GM15510 (cell line): ENCODE measurements around the gene CRELD1.

Experiments
- POLR2A ChIP-seq: IDR thresholded peaks from 3 replicates; pipeline ENCODE4 v1.6.1; 2011; ENCODE audit warnings: borderline replicate concordance; ENCODE audit not compliant: insufficient read length; ENCODE audit errors: extremely low read depth

CRELD1 gene

DNA sequence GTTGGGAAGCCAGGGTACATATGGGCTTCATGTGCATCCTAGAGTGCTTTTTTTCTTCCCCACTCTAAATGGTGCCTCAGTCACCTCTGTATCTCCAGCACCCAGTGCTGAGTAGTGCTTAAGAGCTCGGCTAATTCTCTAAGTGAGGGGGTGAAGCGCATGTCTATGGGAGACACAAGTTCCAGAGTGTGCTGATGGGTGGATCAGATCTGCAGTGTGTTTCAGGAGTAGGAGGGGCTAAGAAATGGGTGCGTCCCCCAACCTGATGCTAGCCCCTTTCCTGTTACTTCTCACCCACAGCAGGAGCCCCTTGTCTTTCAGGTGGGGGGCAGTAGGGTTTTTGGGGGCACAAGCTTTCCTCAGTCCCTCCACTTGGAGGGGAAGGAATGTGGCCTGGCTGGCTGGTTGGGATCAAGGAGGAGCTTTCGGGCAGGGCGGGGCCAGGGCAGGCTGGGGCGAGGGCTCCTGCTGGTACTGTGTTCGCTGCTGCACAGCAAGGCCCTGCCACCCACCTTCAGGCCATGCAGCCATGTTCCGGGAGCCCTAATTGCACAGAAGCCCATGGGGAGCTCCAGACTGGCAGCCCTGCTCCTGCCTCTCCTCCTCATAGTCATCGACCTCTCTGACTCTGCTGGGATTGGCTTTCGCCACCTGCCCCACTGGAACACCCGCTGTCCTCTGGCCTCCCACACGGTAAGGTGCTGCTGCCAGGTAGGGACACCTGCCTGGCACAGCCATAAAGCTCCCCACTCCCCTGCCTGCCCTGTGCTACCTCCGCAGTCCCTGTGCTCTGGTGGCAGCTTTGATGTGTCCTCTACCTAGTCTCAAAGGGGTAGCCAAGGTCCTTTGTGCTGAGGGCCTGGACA is 31.0 kb upstream of the CRELD1 start, which contains the start of gene IL17RE:
Gene IL17RE, plus strand, starts transcription at position 477 of the 866 bp plus-strand sequence. Its CDS starts 85 bp downstream, at position 562.
- TF ChIP-seq POLR2A, result no peak

DNA sequence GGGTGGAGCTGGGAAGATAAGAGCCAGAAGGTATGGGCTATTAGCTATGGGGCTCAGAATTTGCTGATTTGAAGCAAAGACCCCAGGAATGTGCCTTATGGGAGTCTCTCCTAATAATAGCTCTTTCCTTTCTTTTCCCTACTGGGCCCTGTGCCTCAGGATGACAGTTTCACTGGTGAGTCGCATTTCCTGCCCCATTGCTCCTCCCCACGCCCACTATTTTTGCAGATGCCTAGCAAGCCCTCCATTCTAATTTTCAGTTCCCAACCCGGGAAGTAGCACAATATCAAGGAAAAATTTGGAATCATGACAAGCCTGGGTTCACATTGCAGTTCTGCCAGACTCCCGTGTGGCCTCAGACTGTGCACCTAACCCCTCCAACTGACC is 30.4 kb upstream of the CRELD1 start:
- no peak for TF ChIP-seq POLR2A

DNA sequence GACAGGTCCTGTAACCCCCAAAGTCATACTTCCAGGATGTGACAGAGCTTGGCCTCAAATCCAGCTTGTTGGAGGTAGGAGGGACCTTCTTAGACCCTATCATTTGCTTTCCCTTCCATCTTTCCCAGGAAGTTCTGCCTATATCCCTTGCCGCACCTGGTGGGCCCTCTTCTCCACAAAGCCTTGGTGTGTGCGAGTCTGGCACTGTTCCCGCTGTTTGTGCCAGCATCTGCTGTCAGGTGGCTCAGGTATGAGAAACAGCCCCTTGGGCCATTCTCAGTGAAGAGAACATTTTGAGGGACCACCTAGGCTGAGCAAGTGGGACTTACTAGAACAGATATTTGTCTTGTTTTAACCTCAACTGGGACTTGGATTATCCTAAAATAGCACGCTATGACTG is 29.7 kb upstream of the CRELD1 start:
- TF ChIP-seq POLR2A, result no peak

DNA sequence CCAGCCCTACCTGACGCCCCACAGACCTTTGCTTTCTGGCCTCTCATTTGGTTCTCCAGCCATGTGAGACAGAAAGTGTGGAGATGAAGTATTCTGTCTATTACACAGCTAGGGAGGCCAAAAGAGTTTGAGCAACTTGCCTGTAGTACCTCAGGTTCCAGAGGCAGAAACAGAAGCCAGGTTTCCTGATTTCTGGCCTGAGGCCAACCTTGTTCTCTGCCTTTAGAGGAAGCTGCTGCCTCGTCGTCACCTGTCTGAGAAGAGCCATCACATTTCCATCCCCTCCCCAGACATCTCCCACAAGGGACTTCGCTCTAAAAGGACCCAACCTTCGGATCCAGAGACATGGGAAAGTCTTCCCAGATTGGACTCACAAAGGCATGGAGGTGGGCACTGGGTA is 27.2 kb upstream of the CRELD1 start:
- no peak for TF ChIP-seq POLR2A

DNA sequence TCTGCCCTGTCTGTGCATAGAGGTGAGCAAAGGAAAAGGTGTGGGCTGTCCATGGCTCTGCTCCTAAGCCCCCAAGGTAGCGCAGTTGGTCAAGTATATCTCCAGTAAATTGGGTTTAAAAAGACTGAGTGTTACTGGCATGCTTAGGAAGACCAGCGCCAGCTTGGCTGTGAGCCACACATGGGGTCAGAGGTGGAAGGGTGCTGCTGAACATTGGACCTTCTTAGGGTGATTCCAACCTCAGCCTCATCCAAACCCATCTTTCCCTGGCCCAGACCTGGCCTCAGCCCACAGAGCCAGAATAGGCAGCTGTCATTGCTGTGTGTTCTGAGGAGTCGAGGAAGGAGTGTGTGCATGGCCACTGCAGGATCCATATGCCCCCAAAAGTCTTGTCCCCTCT is 25.3 kb upstream of the CRELD1 start:
- no peak for TF ChIP-seq POLR2A

DNA sequence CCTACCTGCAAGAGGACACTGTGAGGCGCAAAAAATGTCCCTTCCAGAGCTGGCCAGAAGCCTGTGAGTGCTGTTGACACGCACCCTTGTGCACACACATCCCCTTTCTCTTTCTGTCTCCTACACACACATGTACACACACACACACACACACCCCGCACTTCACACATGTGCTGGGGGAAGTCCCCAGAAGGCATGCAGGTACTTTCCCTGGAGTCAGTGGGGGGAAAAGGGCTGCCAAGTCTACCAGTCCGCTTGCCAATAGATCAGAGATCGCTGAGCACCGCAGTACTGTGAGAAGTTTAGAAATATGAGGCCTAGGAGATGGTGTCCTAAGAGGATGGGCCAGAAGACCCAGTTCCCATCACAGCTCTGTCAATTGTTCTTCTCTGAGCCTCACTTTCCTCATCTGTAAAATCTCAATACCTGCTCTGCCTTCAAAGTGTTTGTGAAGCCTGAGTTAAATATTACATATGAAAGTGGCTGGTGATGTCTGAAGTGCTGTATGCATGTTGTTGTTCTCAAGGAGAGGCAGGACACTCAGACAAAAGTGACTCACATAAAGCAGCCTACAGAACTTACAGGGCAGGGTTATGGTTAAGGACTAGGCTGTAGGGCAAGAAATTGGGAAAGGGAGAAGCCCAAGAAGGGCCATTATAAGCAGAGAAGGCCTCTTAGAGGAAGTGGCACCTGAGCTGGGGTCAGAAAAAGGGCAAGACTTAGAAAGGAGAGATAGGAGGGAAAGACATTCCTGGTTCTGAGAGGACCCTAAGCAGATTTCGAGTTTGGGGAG is 24.2 kb upstream of the CRELD1 start:
- TF ChIP-seq POLR2A, result no peak

DNA sequence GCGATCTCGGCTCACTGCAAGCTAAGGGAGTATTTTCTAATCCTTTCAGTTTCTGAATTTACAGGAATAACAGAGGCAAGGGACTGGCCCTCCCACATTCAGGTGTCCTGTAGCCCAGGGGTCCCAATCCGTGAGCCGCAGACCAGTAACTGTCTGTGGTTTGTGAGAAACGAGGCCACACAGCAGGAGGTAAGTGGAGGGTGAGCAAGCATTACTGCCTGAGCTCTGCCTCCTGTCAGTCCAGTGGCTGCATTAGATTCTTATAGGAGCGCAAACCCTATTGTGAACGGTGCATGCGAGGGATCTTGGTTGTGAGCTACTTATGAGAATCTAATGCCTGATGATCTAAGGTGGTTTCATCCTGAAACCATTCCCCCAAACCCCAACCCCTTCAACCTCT is 21.8 kb upstream of the CRELD1 start:
- TF ChIP-seq POLR2A, result no peak

DNA sequence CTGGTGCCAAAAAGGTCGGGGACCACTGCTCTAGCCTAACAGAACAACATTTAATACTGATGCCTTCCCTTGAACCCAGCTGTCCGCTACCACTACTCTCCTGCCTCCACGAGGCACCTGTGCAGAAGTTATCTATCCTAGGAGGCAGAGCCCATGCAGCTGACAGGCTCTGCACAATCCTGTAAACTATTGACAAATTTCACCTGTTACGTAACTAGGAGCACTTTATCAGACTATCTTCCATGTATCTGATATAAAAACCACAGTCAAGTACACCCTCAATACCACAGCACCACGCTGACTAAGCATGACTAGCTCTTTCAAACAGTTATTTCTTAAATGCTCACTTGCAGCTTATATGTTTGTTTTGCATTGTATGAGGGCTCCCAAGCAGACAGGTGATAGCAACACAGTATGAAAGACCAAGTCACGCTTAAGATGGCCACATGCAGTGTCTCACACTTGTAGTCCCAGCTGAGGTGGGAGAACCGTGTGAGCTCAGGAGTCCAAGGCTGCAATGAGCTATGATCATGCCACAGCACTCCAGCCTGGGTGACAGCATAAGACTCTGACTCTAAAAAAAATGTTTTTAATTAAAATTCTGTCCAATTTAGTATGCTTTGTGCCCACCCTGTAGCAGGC is 21.2 kb upstream of the CRELD1 start:
- TF ChIP-seq POLR2A, result no peak

DNA sequence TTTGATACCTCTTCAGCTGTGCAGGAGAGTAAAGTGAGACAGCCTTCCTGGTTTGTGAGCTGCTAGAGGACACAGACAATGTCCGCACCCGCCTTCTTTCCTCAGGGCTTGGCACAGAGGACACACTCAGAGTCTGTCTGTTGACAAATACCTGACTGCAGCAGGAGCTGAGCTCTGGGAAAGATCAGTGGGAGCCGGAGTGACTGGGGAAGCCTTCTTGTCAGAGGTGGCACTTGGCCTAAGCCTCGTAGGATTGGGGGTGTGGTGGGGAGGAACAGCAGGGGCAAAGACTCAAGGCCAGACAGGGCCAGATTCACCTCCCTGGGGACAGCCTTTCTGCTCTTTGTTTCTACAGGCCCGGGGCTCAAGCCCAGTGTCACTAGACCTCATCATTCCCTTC is 20.0 kb upstream of the CRELD1 start:
- TF ChIP-seq POLR2A, result no peak

DNA sequence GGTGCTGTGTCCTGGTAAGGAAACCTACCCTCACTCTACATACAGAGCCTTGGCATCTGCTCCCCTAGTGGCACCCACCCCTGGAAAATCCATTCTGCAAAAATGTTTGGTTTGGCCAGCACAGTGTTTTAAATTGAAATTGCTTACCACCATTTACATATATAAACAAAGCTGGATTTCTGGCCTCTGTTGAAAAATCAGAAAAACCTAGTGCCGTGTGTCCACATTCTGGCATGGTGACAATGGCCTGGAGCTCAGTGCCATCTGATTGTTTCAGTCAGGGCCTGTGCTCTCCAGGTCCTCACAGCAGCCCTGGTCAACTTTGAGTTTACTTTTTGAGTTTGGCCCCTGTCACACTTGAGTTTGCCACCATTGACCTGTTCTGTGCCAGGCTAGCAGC is 19.6 kb upstream of the CRELD1 start:
- TF ChIP-seq POLR2A, result no peak

DNA sequence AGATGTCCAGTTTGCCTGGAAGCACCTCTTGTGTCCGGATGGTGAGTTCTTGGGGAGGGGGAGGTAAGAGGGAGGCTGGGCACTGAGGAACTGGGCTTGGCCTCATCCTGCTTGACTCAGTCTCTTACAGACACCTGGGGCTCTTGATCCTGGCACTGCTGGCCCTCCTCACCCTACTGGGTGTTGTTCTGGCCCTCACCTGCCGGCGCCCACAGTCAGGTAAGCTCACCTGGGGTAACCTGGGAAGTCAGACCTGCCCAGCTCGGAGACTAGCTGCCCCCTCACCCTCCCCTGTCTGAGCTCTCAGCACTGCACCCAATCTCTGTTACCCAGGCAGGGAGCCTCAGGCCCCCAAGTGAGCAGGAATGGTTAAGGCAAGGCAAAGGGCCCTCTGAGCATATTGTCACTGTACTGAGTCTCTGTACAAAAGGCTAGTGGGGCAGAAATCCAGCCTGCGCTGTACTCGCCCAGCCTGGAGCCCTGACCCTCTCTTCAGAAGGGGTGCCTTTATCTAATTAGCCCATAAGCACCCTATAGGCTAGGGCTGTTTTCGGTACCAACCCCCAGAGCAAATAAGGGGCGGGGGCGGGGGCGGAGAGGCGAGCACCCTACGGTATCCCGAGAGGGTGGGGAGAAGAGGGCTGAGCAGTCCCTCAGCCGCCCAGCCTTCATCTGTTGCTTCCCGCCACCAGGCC is 18.9 kb upstream of the CRELD1 start:
- TF ChIP-seq POLR2A, result no peak

DNA sequence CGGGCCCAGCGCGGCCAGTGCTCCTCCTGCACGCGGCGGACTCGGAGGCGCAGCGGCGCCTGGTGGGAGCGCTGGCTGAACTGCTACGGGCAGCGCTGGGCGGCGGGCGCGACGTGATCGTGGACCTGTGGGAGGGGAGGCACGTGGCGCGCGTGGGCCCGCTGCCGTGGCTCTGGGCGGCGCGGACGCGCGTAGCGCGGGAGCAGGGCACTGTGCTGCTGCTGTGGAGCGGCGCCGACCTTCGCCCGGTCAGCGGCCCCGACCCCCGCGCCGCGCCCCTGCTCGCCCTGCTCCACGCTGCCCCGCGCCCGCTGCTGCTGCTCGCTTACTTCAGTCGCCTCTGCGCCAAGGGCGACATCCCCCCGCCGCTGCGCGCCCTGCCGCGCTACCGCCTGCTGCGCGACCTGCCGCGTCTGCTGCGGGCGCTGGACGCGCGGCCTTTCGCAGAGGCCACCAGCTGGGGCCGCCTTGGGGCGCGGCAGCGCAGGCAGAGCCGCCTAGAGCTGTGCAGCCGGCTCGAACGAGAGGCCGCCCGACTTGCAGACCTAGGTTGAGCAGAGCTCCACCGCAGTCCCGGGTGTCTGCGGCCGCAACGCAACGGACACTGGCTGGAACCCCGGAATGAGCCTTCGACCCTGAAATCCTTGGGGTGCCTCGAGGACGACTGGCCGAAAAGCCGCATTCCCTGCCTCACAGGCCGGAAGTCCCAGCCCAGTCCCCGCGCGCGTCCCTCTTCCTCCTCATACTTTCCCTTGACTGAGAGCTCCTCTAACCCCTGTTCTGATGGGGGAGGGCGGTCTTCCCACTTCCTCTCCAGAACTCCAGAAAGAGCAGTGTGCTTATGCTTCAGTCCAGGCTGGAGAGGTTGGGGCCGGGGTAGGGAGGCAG is 18.1 kb upstream of the CRELD1 start:
- TF ChIP-seq POLR2A, result no peak

DNA sequence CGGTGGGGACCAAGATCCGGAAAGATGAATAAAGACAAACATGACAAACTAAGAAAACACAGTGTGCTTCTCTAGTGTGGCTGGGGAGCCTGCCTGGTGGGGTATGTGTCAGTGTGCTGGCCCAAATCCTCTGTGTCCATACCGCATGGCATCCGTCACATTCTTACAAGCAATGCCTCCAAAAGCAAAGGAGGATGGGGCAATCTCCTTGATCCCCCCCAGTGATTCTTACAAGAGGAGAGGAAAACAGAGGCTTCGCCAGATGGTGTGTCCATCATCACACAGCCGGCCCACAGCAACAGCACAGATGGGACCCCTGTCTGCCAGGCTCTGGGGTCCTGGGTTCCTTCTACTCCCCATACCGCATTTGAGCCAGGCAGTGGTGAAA is 17.3 kb upstream of the CRELD1 start:
- no peak for TF ChIP-seq POLR2A

DNA sequence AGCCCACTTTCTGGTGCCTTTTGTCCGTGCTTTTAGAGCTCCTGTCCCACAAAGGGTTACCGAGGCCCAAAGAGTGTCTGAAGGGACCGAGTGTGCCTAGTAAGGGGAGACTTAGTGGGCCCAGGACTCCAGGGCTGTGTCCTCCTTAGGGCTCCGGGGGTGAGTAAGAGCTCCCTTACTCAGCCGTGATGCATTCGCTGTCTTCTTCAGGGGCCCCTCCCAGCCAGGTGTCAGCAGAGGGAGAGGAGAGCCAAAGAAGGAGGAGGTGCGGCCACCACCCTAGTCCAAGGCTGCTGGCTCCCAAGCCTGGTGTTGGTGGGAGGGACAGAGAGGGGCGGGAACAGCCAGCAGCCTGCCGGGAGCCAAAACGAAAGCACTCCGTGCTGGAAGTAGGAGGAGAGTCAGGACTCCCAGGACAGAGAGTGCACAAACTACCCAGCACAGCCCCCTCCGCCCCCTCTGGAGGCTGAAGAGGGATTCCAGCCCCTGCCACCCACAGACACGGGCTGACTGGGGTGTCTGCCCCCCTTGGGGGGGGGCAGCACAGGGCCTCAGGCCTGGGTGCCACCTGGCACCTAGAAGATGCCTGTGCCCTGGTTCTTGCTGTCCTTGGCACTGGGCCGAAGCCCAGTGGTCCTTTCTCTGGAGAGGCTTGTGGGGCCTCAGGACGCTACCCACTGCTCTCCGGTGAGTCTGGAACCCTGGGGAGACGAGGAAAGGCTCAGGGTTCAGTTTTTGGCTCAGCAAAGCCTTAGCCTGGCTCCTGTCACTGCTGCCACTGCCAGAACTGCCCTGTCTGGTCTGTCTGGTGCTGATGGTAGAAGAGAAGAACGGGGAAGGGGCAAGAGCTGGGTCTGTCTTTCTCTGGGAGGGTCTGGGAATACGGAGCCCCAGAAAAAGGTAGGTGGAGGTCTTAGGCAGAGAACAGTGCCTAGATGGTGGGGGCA is 16.6 kb upstream of the CRELD1 start, which contains the start of gene IL17RC:
Gene IL17RC, plus strand, starts transcription at position 365 of the 947 bp plus-strand sequence. Its CDS starts 218 bp downstream, at position 583.
- TF ChIP-seq POLR2A, result no peak
